ENCODE data around the gene CCR2.

CCR2 gene

DNA sequence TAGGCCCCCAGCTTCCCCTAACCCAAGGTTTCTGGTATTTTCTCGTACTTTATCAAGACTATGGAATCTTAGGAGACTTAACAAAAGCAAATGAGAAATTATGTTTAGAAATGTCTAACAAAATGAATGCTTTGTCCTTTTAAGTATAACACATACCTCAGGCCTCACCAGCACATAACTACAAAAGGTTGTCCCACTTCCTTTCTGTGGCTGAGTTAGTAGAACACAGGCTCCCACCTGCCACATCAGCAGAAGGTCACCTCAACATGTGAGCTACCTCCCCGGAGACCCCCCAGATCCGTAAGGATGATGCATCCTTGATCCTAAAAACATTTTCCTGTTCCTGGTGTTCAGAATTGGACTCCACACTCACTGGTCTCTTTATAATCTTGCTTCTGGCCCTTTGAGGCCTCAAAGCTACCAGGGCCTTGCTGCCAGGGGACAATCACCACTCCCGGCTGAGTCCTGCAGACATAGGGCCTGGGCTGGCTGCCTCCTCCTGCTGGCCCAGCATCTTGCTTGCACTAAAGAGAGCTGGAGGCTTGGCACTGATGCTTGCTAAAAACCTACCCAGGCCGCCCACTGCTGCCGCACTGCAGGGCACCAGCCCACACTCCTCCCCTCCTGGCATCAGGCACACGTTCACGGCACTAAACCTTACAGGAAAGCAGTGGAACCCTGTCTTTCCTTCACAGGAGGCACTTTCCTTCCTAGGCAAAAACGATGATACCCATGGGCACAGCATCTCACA, 56.0 kb downstream of the CCR2 start:
- TF ChIP-seq POU6F1 (CRISPR knock-in tag; IDR thresholded peaks at IDR 0.05; ENCODE audit: borderline replicate concordance, low read depth), result no peak
- TF ChIP-seq RARB (CRISPR knock-in tag; IDR thresholded peaks at IDR 0.05), result no peak
- no peak for TF ChIP-seq ZC3H10 (CRISPR knock-in tag; IDR thresholded peaks at IDR 0.05)
- no peak for TF ChIP-seq ISL1 (CRISPR knock-in tag; IDR thresholded peaks at IDR 0.05)
- no peak for TF ChIP-seq PPARA (CRISPR knock-in tag; IDR thresholded peaks at IDR 0.05; ENCODE audit: borderline replicate concordance)
- no peak for TF ChIP-seq ESRRG (CRISPR knock-in tag; IDR thresholded peaks at IDR 0.05)
- TF ChIP-seq ZNF8 (CRISPR knock-in tag; IDR thresholded peaks at IDR 0.05), result no peak
- ATAC-seq, result no peak
